ENCODE results near the gene KRT74.

KRT74 gene

GRCh38 chr12:52522346-52523011 lies 51.2 kb downstream of the KRT74 start:
- TF ChIP-seq POU2F2 (IDR thresholded peaks at IDR 0.05; ENCODE audit: low read depth, low read length), result no peak
- no peak for TF ChIP-seq TAF1 (IDR thresholded peaks at IDR 0.05; ENCODE audit: low read depth, low read length)
- TF ChIP-seq PAX5 (IDR thresholded peaks at IDR 0.05; ENCODE audit: insufficient read depth, low read length, severe bottlenecking), result no peak
- no peak for DNase-seq (ENCODE audit: insufficient read length, low spot score)
- no peak for FAIRE-seq

GRCh38 chr12:52521568-52522266 lies 51.9 kb downstream of the KRT74 start:
- DNase-seq (ENCODE audit: insufficient read length, low spot score) (no peak), FAIRE-seq (no peak)
- TF ChIP-seq POLR2AphosphoS5 (IDR thresholded peaks at IDR 0.05; ENCODE audit: low read depth, low read length) (no peak), SPI1 (IDR thresholded peaks at IDR 0.05; ENCODE audit: low read depth, low read length) (no peak), TAF1 (IDR thresholded peaks at IDR 0.05; ENCODE audit: low read depth, low read length) (no peak), POLR2A (IDR thresholded peaks at IDR 0.05; ENCODE audit: low read depth, low read length) (no peak), PAX5 (IDR thresholded peaks at IDR 0.05; ENCODE audit: insufficient read depth, low read length, severe bottlenecking) (no peak), POU2F2 (IDR thresholded peaks at IDR 0.05; ENCODE audit: low read depth, low read length) (no peak)

- TF ChIP-seq POLR2A (IDR thresholded peaks at IDR 0.05; ENCODE audit: low read depth, low read length) (no peak), PAX5 (IDR thresholded peaks at IDR 0.05; ENCODE audit: insufficient read depth, low read length, severe bottlenecking) (no peak), POLR2AphosphoS5 (IDR thresholded peaks at IDR 0.05; ENCODE audit: low read depth, low read length) (no peak), TAF1 (IDR thresholded peaks at IDR 0.05; ENCODE audit: low read depth, low read length) (no peak), SPI1 (IDR thresholded peaks at IDR 0.05; ENCODE audit: low read depth, low read length) (no peak), POU2F2 (IDR thresholded peaks at IDR 0.05; ENCODE audit: low read depth, low read length) (no peak)
- DNase-seq (ENCODE audit: insufficient read length, low spot score), result no peak
- no peak for FAIRE-seq
These were observed 52.5 kb downstream of the KRT74 start for GRCh38 chr12:52521175-52521567.

- FAIRE-seq (no peak), DNase-seq (ENCODE audit: insufficient read length, low spot score) (no peak)
- no peak for TF ChIP-seq SPI1 (IDR thresholded peaks at IDR 0.05; ENCODE audit: low read depth, low read length)
- TF ChIP-seq POU2F2 (IDR thresholded peaks at IDR 0.05; ENCODE audit: low read depth, low read length), result no peak
- no peak for TF ChIP-seq POLR2AphosphoS5 (IDR thresholded peaks at IDR 0.05; ENCODE audit: low read depth, low read length)
- no peak for TF ChIP-seq PAX5 (IDR thresholded peaks at IDR 0.05; ENCODE audit: insufficient read depth, low read length, severe bottlenecking)
- no peak for TF ChIP-seq TAF1 (IDR thresholded peaks at IDR 0.05; ENCODE audit: low read depth, low read length)
- TF ChIP-seq POLR2A (IDR thresholded peaks at IDR 0.05; ENCODE audit: low read depth, low read length), result no peak
These were observed 53.6 kb downstream of the KRT74 start, which contains the start of gene KRT5 for GRCh38 chr12:52519826-52520662. KRT5 (minus strand) TSS chr12:52520394; CDS start chr12:52520296, 98 bp downstream.

- DNase-seq (ENCODE audit: insufficient read length, low spot score) (no peak), FAIRE-seq (no peak)
- TF ChIP-seq PAX5 (IDR thresholded peaks at IDR 0.05; ENCODE audit: insufficient read depth, low read length, severe bottlenecking) (no peak), POLR2AphosphoS5 (IDR thresholded peaks at IDR 0.05; ENCODE audit: low read depth, low read length) (no peak), POU2F2 (IDR thresholded peaks at IDR 0.05; ENCODE audit: low read depth, low read length) (no peak), POLR2A (IDR thresholded peaks at IDR 0.05; ENCODE audit: low read depth, low read length) (no peak), TAF1 (IDR thresholded peaks at IDR 0.05; ENCODE audit: low read depth, low read length) (no peak), SPI1 (IDR thresholded peaks at IDR 0.05; ENCODE audit: low read depth, low read length) (no peak)
These were observed 54.3 kb downstream of the KRT74 start for GRCh38 chr12:52519387-52519703.

GRCh38 chr12:52518574-52519386 lies 54.9 kb downstream of the KRT74 start:
- DNase-seq (ENCODE audit: insufficient read length, low spot score) (no peak), FAIRE-seq (no peak)
- TF ChIP-seq PAX5 (IDR thresholded peaks at IDR 0.05; ENCODE audit: insufficient read depth, low read length, severe bottlenecking) (no peak), POLR2A (IDR thresholded peaks at IDR 0.05; ENCODE audit: low read depth, low read length) (no peak), SPI1 (IDR thresholded peaks at IDR 0.05; ENCODE audit: low read depth, low read length) (no peak), POU2F2 (IDR thresholded peaks at IDR 0.05; ENCODE audit: low read depth, low read length) (no peak), POLR2AphosphoS5 (IDR thresholded peaks at IDR 0.05; ENCODE audit: low read depth, low read length) (no peak), TAF1 (IDR thresholded peaks at IDR 0.05; ENCODE audit: low read depth, low read length) (no peak)

- TF ChIP-seq TAF1 (IDR thresholded peaks at IDR 0.05; ENCODE audit: low read depth, low read length) (no peak), POLR2AphosphoS5 (IDR thresholded peaks at IDR 0.05; ENCODE audit: low read depth, low read length) (no peak), POLR2A (IDR thresholded peaks at IDR 0.05; ENCODE audit: low read depth, low read length) (no peak), SPI1 (IDR thresholded peaks at IDR 0.05; ENCODE audit: low read depth, low read length) (no peak), PAX5 (IDR thresholded peaks at IDR 0.05; ENCODE audit: insufficient read depth, low read length, severe bottlenecking) (no peak), POU2F2 (IDR thresholded peaks at IDR 0.05; ENCODE audit: low read depth, low read length) (no peak)
- FAIRE-seq (no peak), DNase-seq (ENCODE audit: insufficient read length, low spot score) (no peak)
These were observed 55.8 kb downstream of the KRT74 start for GRCh38 chr12:52517888-52518287.

GRCh38 chr12:52517005-52517835 lies 56.4 kb downstream of the KRT74 start:
- no peak for FAIRE-seq
- TF ChIP-seq POLR2A (IDR thresholded peaks at IDR 0.05; ENCODE audit: low read depth, low read length) (no peak), POU2F2 (IDR thresholded peaks at IDR 0.05; ENCODE audit: low read depth, low read length) (no peak), SPI1 (IDR thresholded peaks at IDR 0.05; ENCODE audit: low read depth, low read length) (no peak), POLR2AphosphoS5 (IDR thresholded peaks at IDR 0.05; ENCODE audit: low read depth, low read length) (no peak), PAX5 (IDR thresholded peaks at IDR 0.05; ENCODE audit: insufficient read depth, low read length, severe bottlenecking) (no peak), TAF1 (IDR thresholded peaks at IDR 0.05; ENCODE audit: low read depth, low read length) (no peak)
- no peak for DNase-seq (ENCODE audit: insufficient read length, low spot score)

Data from GM12891 (cell line).